ENCODE results near the gene CCDC183.

The CCDC183 gene

GRCh38 chr9:136806631-136807201, 10.6 kb downstream of the CCDC183 start:
- 0 out of 2 replicates have a peak, but pooled peaks cover 9% of the 10 kb centered on the region for H3K36me3 ChIP-seq (ENCODE audit: insufficient read depth, low read length)
- H3K4me1 ChIP-seq (ENCODE audit: insufficient read depth, low read length): 0 out of 2 replicates have a peak, but pooled peaks cover 8% of the 10 kb centered on the region
- peak overlapping the region; percentile 97 for H3K9ac ChIP-seq (ENCODE audit: low read depth, low read length)
- H3K9me3 ChIP-seq (ENCODE audit: control insufficient read depth, insufficient read depth, low read length): no peaks in the 10 kb centered on the region

DNA sequence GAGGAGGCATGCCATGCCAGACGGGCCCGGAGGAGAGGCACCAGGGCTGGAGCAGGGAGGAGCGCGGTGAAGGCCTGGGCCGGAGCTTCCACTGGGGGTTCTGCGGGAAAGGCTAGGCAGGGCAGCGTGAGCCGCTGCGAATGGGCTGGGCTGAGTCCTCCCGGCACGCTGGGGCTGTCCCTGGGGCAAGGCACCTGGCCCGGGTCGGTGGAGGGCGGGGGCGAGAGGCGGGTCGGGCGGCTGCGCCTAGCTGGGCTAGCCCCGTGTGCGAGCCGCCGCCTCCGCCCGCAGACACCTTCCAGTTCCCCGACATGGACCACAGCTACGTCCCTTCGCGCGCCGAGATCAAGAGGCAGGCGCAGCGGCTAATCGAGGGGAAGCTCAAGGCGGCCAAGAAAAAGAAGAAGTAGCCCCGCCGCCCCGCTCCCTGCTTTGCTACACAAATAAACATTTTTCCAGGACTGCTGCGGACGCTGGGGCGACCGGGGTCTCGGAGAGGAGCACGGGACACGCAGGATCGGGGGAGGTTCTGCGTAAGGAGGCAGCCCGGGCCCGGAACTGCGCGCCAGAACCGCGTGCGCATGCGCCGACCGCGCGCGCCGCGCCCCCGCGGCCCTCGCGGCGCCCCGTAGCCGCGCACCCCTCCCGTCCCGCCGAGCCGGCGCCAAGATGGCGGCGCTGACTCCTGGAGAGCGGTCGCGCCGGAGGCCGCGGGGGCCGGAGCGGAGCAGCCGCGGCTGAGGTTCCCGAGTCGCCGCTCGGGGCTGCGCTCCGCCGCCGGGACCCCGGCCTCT, 11.3 kb downstream of the CCDC183 start, which contains the start of gene RABL6:
TSS of gene RABL6 (plus strand) at position 668 of the 794 bp plus-strand sequence. CDS start 249 bp downstream, outside the sequence.
- Histone ChIP-seq H3K36me3 (ENCODE audit: insufficient read depth, low read length) (0 out of 2 replicates have a peak, but pooled peaks cover 9% of the 10 kb centered on the region), H3K4me1 (ENCODE audit: insufficient read depth, low read length) (0 out of 2 replicates have a peak, but pooled peaks cover 8% of the 10 kb centered on the region), H3K9ac (ENCODE audit: low read depth, low read length) (peak within 1 kb of the TSS; percentile 97), H3K9me3 (ENCODE audit: control insufficient read depth, insufficient read depth, low read length) (no peaks in the 10 kb centered on the region)

DNA sequence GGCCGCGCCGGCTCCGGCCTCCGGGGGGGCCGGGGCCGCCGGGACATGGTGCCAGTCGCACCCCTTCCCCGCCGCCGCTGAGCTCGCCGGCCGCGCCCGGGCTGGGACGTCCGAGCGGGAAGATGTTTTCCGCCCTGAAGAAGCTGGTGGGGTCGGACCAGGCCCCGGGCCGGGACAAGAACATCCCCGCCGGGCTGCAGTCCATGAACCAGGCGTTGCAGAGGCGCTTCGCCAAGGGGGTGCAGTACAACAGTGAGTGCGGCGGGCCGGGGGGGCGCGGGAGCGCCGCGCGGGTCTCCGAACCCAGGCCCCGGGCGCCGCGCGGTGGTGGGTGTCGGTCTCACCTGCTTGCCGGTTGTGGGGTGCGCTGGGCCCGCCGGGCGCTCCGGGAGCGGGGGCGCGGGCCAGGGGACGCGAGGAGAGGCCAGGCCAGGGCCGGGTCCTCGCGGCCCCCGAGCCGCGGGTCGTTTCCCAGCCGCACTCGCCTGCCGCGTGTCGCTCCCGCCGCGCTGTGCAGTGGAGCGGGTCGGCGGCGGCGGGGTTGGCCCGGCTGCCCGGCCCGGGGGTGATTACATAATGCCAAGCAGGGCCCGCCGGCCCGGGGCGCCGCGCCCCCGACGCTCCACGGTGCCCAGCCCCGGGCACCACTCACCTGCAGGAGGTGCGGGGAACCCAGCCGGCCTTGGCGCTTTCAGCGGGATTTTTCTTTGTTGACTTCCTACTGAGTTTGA, 12.1 kb downstream of the CCDC183 start:
- peak overlapping the region; percentile 97 for H3K9ac ChIP-seq (ENCODE audit: low read depth, low read length)

GRCh38 chr9:136808806-136809158, 12.6 kb downstream of the CCDC183 start:
- Histone ChIP-seq H3K4me1 (ENCODE audit: insufficient read depth, low read length) (0 out of 2 replicates have a peak, but pooled peaks cover 8% of the 10 kb centered on the region), H3K9me3 (ENCODE audit: control insufficient read depth, insufficient read depth, low read length) (no peaks in the 10 kb centered on the region), H3K36me3 (ENCODE audit: insufficient read depth, low read length) (peaks cover 15% of the 10 kb centered on the region; the same call in 1 of the 2 replicates), H3K9ac (ENCODE audit: low read depth, low read length) (peak overlapping the region; percentile 97)

More for the DNA sequence above, 12.1 kb downstream of the CCDC183 start:
- 0 out of 2 replicates have a peak, but pooled peaks cover 8% of the 10 kb centered on the region for H3K4me1 ChIP-seq (ENCODE audit: insufficient read depth, low read length)
- H3K36me3 ChIP-seq (ENCODE audit: insufficient read depth, low read length): peaks cover 14% of the 10 kb centered on the region; the same call in 1 of the 2 replicates
- H3K9me3 ChIP-seq (ENCODE audit: control insufficient read depth, insufficient read depth, low read length): no peaks in the 10 kb centered on the region

DNA sequence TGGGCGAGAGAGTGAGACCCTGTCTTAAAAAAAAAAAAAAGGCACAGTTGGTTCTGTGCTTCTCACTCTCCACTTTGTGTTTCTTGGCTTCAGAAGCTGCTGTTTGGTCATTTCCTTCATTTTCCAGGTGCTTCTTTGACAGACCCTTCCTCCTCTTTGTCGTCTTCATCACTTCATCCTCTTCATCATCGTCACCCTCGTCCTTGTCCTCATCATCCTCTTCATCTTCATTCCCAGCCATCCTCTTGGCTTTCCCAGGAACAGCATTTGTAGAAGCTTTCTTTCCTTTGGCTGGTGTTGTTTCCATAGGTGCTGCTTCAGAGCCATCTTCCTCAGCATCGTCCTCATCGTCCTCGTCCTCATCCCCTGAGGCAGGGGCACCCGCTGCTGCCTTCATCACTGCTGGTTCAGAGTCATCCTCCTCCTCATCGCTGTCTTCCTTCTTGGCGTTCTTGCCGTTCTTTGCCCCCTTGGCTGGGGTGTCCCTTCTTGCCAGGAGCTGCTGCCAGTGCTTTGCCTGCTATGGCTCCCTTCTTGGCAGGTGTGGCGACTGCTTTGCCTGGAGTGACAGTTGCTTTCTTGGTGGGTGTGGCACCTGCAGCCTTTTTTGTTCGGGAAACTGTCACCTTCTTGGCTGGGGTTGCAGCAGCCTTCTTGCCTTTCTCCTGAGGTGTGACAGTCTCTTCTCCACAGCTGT, 18.7 kb downstream of the CCDC183 start:
- Histone ChIP-seq H3K36me3 (ENCODE audit: insufficient read depth, low read length) (peaks cover 11% of the 10 kb centered on the region; the same call in 1 of the 2 replicates), H3K4me1 (ENCODE audit: insufficient read depth, low read length) (0 out of 2 replicates have a peak, but pooled peaks cover 4% of the 10 kb centered on the region), H3K9me3 (ENCODE audit: control insufficient read depth, insufficient read depth, low read length) (no peaks in the 10 kb centered on the region), H3K9ac (ENCODE audit: low read depth, low read length) (no peak overlapping the region)

DNA sequence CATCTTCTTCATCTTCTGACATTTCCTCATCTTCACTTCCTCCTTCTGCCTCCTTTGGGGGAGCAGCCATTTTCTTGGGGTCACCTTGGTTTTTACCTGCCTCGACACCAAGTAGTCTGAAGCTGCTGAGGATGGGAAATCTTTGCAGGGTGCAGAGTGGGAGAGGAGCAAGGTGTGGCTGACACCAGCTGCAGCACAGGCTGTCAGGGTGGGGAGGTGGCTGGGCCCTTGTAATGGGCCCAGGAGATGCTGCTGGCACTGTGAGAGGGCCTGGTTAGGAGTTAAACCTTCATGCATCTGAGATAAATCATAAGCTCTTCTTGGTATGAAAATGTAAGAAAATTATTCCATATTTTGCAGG, 19.3 kb downstream of the CCDC183 start:
- Histone ChIP-seq H3K4me1 (ENCODE audit: insufficient read depth, low read length) (no peaks in the 10 kb centered on the region), H3K9ac (ENCODE audit: low read depth, low read length) (no peak overlapping the region), H3K9me3 (ENCODE audit: control insufficient read depth, insufficient read depth, low read length) (no peaks in the 10 kb centered on the region), H3K36me3 (ENCODE audit: insufficient read depth, low read length) (peaks cover 6% of the 10 kb centered on the region; the same call in 1 of the 2 replicates)

- Histone ChIP-seq H3K36me3 (ENCODE audit: insufficient read depth, low read length) (no peaks in the 10 kb centered on the region), H3K4me1 (ENCODE audit: insufficient read depth, low read length) (no peaks in the 10 kb centered on the region; the same call in 1 of the 2 replicates), H3K9ac (ENCODE audit: low read depth, low read length) (peak overlapping the region; percentile 62), H3K9me3 (ENCODE audit: control insufficient read depth, insufficient read depth, low read length) (no peaks in the 10 kb centered on the region)
Observed at GRCh38 chr9:136820971-136821825, 25.1 kb downstream of the CCDC183 start.

DNA sequence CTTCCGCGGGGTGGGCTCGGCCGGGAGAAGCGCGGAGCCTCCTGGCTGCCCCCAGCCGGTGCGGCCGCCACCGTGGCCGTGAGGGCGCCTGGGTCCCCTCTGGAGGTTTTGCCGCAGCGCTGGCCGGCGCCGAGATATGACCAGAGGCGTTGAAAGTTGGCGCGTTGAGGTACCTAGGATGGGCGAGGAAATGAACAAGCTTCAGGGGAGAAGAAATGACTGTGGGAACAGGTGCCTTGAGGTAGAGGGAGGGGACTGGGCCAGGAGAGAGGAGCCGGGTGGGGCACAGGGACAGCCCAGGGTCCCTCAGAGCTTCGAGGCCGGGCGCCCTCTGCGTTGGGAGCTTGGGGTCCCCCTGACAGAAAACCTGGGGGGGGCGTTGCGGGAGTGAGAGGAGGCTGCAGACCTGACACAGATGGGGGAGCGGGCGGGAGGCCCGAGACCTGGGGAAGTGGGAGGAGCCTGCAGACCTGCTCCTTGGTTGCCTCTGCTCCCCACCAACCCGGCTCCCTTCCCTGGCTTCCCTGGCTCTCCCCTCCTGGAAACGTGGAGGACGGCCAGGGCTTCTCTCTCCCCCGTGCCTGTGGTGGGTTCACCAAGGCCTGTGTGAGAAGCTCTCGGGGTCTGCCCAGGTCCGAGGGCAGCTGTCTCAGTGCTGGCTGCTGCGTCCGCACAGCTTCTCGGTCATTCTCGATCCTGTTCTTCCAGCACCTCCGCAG, 25.8 kb downstream of the CCDC183 start:
- Histone ChIP-seq H3K4me1 (ENCODE audit: insufficient read depth, low read length) (no peaks in the 10 kb centered on the region; the same call in 1 of the 2 replicates), H3K9ac (ENCODE audit: low read depth, low read length) (peak overlapping the region; percentile 62), H3K9me3 (ENCODE audit: control insufficient read depth, insufficient read depth, low read length) (no peaks in the 10 kb centered on the region), H3K36me3 (ENCODE audit: insufficient read depth, low read length) (no peaks in the 10 kb centered on the region)

DNA sequence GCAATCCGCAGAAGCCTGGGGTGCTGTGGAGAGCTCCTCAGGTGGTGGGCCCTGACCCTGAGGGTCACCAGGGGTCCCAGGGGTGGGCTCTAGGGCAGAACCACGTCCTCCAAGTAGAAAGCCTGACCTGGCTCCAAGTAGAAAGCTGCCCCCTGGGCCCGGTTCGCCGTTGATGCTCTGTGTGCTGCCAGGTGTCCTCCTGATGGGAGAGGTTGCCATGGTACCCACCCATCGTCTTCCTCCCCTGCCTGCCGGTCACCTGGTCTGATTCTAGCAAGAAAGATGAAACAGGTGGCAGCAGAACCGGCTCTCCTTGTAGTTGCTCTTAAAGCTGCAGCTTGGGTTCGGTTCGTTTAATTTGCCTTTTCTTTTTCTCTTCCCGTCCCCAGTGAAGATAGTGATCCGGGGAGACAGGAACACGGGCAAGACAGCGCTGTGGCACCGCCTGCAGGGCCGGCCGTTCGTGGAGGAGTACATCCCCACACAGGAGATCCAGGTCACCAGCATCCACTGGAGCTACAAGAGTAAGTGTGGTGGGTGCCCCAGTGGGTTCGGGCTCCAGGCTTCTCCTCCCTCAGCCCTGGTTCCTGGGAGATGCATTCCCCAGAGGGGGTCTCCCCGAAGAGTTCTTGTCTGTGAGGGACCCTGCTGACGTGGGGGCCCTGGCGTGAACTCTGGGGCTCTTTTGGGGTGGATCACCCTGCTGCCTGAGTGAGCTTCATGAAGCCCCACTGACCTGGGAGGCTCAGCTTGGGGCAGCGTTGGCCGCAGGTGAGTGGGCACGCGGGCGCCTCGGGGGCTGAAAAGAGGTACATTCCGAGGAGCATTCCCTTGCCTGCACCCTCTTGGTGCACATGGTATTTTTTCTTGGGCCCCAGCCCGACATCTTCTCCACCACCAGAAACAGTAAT, 27.3 kb downstream of the CCDC183 start:
- Histone ChIP-seq H3K36me3 (ENCODE audit: insufficient read depth, low read length) (no peaks in the 10 kb centered on the region), H3K9me3 (ENCODE audit: control insufficient read depth, insufficient read depth, low read length) (no peaks in the 10 kb centered on the region), H3K9ac (ENCODE audit: low read depth, low read length) (no peak overlapping the region), H3K4me1 (ENCODE audit: insufficient read depth, low read length) (no peaks in the 10 kb centered on the region; the same call in 1 of the 2 replicates)

- H3K9me3 ChIP-seq (ENCODE audit: control insufficient read depth, insufficient read depth, low read length): no peaks in the 10 kb centered on the region
- H3K9ac ChIP-seq (ENCODE audit: low read depth, low read length): no peak overlapping the region
- no peaks in the 10 kb centered on the region; the same call in 1 of the 2 replicates for H3K4me1 ChIP-seq (ENCODE audit: insufficient read depth, low read length)
- H3K36me3 ChIP-seq (ENCODE audit: insufficient read depth, low read length): no peaks in the 10 kb centered on the region
Observed at GRCh38 chr9:136824496-136825225, 28.5 kb downstream of the CCDC183 start.

GRCh38 chr9:136825295-136826187, 29.4 kb downstream of the CCDC183 start:
- Histone ChIP-seq H3K9me3 (ENCODE audit: control insufficient read depth, insufficient read depth, low read length) (no peaks in the 10 kb centered on the region), H3K36me3 (ENCODE audit: insufficient read depth, low read length) (no peaks in the 10 kb centered on the region; the same call in 1 of the 2 replicates), H3K4me1 (ENCODE audit: insufficient read depth, low read length) (no peaks in the 10 kb centered on the region; the same call in 1 of the 2 replicates), H3K9ac (ENCODE audit: low read depth, low read length) (no peak overlapping the region)

Data from ES-I3 (cell line).